GM18867 (cell line): Measurements from ENCODE around the gene CRIP1.

Experiments used
- ATAC-seq: cut with Tn5 transposase; IDR thresholded peaks from one replicate; pipeline ENCODE4 v1.9.1; 2021; ENCODE audit warnings: mild to moderate bottlenecking, moderate library complexity; ENCODE audit not compliant: unreplicated experiment

Gene CRIP1

GRCh38 chr14:105531088-105531893 lies 44.6 kb downstream of the CRIP1 start:
- ATAC-seq, result no peak

- no peak for ATAC-seq
These were observed 45.4 kb downstream of the CRIP1 start for GRCh38 chr14:105531894-105532623.

GRCh38 chr14:105532735-105533141 lies 46.1 kb downstream of the CRIP1 start:
- ATAC-seq, result no peak

- ATAC-seq, result no peak
These were observed 46.7 kb downstream of the CRIP1 start for GRCh38 chr14:105533391-105533790.

- ATAC-seq, result no peak
These were observed 47.3 kb downstream of the CRIP1 start for GRCh38 chr14:105533811-105534498.

- no peak for ATAC-seq
These were observed 47.9 kb downstream of the CRIP1 start for GRCh38 chr14:105534586-105534985.

GRCh38 chr14:105536051-105536450 lies 49.4 kb downstream of the CRIP1 start:
- no peak for ATAC-seq

GRCh38 chr14:105536691-105537579 lies 50.2 kb downstream of the CRIP1 start:
- ATAC-seq, result no peak

GRCh38 chr14:105537580-105538474 lies 51.1 kb downstream of the CRIP1 start:
- no peak for ATAC-seq
